HepG2 (cell line): ENCODE results near the gene LONP1.

ENCODE experiments used
- EEA1 ChIP-seq: sonication (generic); formaldehyde crosslinking; IDR thresholded peaks from 2 replicates; pipeline ENCODE4 v1.5.1; 2020; ENCODE audit warnings: mild to moderate bottlenecking, missing genetic modification reagents, borderline replicate concordance
- EZH2 ChIP-seq: conservative IDR thresholded peaks from 2 replicates; pipeline ENCODE4 v1.6.1; 2012; ENCODE audit warnings: mild to moderate bottlenecking, low read depth, low read length, moderate library complexity
- HDAC6 ChIP-seq: fragments of 200-600 bp; sonication (generic); IDR thresholded peaks from 2 replicates; pipeline ENCODE4 v1.7.0; 2017; ENCODE audit warnings: mild to moderate bottlenecking, antibody characterized with exemption, low read length, low read depth
- HNRNPK ChIP-seq: fragments of 200-400 bp; formaldehyde crosslinking; IDR thresholded peaks from 2 replicates; pipeline ENCODE4 v1.6.1; 2018; ENCODE audit warnings: low read length, low read depth, moderate library complexity, mild to moderate bottlenecking; ENCODE audit not compliant: poor library complexity, severe bottlenecking
- JUNB ChIP-seq: sonication (generic); formaldehyde crosslinking; IDR thresholded peaks from 2 replicates; pipeline ENCODE4 v1.8.0; 2022; ENCODE audit warnings: missing genetic modification reagents, mild to moderate bottlenecking, borderline replicate concordance
- MTA1 ChIP-seq: sonication (generic); formaldehyde crosslinking; IDR thresholded peaks from 2 replicates; pipeline ENCODE4 v1.4.0; 2020; ENCODE audit warnings: missing genetic modification reagents, mild to moderate bottlenecking, borderline replicate concordance
- SCMH1 ChIP-seq: sonication (generic); formaldehyde crosslinking; IDR thresholded peaks from 2 replicates; pipeline ENCODE4 v1.9.0; 2021; ENCODE audit warnings: missing genetic modification reagents, mild to moderate bottlenecking, borderline replicate concordance
- ZNF276 ChIP-seq: sonication (generic); formaldehyde crosslinking; IDR thresholded peaks from 2 replicates; pipeline ENCODE4 v1.4.0; 2020; ENCODE audit warnings: mild to moderate bottlenecking, low read depth, missing genetic modification reagents
- ZNF572 ChIP-seq: sonication (generic); formaldehyde crosslinking; IDR thresholded peaks from 2 replicates; pipeline ENCODE4 v1.5.1; 2020; ENCODE audit warnings: mild to moderate bottlenecking, missing genetic modification reagents
- TF ChIP-seq, protein P1 (sequence below): sonication (generic); formaldehyde crosslinking; IDR thresholded peaks from 2 replicates; pipeline ENCODE4 v1.5.0; 2020; ENCODE audit warnings: mild to moderate bottlenecking, missing genetic modification reagents, moderate library complexity

GRCh38 chr19:5697890-5698634 lies 21.9 kb downstream of the LONP1 start:
- TF ChIP-seq JUNB (CRISPR knock-in tag) (no peak), ZNF572 (CRISPR knock-in tag) (no peak), HDAC6 (no peak), ZNF276 (no peak), HNRNPK (no peak), MTA1 (CRISPR knock-in tag) (no peak), EEA1 (no peak), SCMH1 (CRISPR knock-in tag) (no peak), EZH2 (no peak)
- TF ChIP-seq, protein P1, sequence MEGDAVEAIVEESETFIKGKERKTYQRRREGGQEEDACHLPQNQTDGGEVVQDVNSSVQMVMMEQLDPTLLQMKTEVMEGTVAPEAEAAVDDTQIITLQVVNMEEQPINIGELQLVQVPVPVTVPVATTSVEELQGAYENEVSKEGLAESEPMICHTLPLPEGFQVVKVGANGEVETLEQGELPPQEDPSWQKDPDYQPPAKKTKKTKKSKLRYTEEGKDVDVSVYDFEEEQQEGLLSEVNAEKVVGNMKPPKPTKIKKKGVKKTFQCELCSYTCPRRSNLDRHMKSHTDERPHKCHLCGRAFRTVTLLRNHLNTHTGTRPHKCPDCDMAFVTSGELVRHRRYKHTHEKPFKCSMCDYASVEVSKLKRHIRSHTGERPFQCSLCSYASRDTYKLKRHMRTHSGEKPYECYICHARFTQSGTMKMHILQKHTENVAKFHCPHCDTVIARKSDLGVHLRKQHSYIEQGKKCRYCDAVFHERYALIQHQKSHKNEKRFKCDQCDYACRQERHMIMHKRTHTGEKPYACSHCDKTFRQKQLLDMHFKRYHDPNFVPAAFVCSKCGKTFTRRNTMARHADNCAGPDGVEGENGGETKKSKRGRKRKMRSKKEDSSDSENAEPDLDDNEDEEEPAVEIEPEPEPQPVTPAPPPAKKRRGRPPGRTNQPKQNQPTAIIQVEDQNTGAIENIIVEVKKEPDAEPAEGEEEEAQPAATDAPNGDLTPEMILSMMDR (CRISPR knock-in tag): no peak
